NCI-H146 (cell line): ENCODE data around the gene TBC1D4.
"Not testable (repeated sequence)": the region's sequence is repeated elsewhere in the genome, so short reads cannot be mapped to it uniquely, and the experiment has no call there.

Source experiments
- DNase-seq: peaks from one replicate; lab custom pipeline; 2025; lab: John Stamatoyannopoulos, UW

TBC1D4 gene

DNA sequence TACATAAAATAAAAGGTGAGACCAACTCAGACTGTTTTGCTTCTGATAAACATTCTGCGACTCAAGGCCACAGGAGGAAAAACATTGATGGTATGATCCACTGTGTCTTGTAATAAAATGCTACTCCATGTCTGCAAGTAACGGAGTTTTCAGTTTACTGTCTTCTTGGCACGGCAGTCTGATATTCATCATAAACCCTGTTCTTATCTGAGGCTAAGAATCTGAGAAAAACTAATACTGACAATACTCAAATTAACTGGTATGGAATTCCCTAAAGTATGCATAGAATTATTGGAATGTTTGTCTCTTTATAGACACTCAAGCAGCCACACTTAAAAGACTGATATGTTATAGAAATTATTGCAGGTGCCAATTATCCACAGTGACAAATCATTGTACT, 125.5 kb downstream of the TBC1D4 start:
- no peak for DNase-seq

DNA sequence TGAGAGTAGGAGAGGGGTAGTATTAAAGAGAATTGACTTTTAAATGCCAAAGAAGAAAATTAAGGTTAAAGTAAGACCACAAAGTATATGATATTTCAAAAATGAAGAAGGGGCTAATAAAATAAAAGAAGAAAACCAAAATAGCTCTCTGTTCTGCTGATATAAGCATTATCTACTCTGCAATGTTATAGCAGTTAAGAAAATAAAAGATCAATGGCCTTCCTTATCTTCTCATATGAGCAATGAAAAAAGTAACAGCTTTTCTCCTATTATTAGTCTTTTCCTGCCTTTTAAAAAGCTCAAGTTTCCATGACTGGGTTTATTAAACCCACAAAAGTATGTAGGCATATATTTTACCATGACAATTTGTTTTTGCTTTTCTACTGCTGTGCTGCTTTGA, 126.4 kb downstream of the TBC1D4 start:
- DNase-seq, result no peak

DNA sequence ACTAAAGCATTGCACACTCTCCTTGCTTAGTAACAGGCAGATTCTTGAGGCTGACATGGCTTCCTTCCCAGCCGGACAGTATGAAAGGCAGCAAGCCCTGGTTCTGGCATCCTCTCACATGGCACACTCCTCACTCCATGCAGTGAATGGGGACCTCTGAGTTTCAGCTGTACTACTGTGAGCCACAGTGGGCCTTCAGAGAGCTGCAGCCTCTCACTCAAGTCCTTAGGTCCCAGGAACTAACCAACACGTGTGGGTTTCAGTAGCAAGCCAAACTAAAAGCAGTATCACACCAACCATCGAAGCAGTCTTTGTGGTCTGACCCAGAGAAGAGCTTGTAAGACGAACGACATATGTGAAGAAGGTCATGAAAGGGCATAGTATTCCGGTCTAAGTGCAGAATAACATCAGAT, 128.2 kb downstream of the TBC1D4 start:
- no peak for DNase-seq

DNA sequence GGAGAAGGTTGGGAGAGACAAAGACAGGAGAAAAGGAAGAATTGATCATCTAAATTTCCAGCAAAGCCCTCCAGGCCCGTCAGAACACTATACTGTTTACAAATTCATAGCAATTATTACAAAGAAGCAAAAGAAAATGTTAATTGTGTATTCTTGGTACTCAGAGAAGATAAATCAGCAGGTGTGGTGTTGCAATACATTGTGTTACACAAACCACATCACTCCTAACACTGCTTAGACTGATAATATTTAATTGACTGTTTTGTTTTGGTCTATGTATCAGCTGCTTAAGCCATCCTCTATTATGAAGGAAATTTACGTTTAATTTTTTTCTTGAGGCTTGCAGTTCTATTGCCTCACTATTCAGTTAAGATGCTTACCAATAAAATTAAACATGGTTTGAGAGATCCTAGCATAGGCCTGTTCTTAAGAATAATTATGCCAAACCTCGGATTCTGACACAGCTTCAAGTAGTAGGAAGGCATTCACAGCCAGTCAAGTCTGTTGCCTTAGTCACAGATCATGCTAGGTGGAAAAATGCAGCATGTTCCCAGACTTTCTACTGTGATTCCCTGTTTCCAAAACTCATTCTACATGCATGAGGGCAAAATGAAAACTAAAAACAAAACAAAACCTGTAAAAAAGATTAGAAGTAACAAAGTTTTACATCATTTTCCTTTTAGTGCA, 129.2 kb downstream of the TBC1D4 start:
- no peak for DNase-seq

DNA sequence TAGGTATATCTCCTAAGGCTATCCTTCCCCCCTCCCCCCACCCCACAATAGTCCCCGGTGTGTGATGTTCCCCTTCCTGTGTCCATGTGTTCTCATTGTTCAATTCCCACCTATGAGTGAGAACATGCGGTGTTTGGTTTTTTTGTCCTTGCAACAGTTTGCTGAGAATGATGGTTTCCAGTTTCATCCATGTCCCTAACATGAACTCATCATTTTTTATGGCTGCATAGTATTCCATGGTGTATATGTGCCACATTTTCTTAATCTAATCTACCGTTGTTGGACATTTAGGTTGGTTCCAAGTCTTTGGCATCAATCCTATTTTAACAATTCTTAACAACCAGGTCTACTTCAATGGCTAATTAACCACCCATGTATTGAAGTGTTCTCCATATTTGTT, 130.4 kb downstream of the TBC1D4 start:
- not testable (repeated sequence) for DNase-seq

DNA sequence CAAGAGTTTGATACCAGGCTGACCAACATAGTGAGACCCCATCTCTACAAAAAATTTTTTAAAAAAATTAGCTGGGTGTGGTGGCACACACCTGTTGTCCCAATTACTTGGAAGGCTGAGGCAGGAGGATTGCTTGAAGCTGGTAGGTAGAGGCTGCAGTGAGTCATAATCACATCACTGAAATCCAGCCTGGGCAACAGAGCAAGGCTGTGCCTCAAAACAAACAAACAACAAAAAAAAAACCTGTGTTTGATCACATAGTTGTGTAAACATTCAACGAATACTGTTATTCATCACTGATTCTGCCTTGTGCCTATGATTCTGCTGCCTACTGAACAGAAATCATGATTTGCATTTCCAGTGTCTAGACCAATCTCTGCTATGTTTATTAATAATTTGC, 134.0 kb downstream of the TBC1D4 start:
- DNase-seq, result no peak

DNA sequence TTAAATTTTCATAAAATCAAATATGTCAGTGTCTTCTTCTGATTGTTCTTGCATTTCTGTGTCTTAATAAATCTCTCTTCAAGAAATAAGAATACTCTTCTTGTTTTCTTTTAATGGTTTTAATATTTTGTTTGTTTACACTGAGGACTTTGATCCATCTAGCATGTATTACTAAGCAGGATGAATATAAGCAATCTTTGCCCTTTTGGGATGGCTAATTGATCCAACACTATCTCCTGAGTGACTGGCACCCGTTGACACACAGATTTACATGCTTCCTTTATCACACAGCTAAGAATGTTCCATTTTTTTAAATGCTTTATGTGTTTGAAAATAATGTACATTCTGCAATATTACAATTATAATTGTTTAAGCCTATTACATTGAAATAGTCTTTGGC, 134.5 kb downstream of the TBC1D4 start:
- DNase-seq, result no peak

DNA sequence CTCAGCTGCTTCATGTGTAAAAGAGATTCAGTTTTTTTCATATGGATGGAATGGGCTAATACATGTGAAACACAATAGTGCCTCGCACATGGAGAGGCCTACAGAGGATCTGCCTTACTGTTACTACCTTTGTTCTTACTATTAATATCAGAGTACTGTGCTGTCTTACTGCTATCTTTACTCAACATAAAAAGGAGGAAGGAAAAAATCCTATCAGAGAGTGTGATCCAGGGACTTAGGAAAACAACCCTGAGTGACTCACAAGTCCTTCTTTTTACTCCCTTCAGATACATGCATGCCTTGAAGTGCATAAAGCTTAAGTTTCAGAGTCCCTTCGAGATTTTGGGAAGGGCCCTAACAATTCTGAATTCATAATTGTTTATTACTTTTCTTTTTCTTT, 136.8 kb downstream of the TBC1D4 start:
- DNase-seq, result no peak

DNA sequence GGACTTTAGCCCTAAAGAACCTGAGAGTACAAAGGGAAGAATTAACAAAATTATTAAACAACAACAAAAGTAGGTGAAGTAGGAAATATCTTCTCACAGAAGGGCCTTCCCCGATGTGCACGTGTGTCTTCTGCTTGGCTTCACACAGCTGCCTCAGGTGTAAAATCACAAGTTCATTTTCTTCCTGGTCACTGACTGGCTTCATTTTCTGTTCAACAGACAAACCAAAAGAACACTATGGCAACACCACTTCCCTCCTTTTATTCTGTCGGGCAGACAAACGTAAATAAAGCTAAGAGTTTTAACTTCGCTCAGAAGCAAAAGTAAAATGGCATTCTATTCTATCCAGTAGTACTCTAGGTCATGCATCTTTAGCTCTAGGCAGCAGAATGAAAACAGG, 140.9 kb downstream of the TBC1D4 start:
- no peak for DNase-seq

DNA sequence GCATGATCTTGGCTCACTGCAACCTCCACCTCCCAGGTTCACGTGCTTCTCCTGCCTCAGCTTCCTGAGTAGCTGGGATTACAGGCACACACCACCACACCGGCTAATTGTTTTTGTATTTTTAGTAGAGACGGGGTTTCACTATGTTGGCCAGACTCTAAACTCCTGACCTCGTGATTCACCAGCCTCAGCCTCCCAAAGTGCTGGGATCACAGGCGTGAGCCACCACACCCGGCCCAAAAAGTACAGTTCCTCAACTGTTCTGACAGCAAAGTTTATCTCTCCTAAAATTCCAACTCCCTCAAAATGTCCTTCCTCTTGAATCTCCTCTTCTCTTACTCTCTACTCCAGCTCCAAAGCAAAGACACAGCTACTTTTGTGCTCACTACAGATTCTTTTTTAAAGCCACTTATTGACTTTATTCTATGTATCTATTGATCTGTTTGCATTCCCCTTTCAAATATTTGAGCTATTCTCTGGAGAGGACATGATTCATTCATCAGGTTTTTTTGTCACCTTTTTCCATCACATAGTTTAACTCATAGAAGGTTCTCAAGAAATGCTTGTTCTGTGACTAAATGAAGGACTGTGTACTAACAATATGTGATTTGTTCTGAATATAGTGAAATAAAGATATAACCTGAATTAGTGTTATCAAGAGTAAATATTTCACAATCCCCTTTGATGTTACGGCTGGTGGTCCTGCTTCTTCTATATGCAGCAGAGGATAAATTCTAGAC, 142.2 kb downstream of the TBC1D4 start:
- peak; percentile 56 for DNase-seq

DNA sequence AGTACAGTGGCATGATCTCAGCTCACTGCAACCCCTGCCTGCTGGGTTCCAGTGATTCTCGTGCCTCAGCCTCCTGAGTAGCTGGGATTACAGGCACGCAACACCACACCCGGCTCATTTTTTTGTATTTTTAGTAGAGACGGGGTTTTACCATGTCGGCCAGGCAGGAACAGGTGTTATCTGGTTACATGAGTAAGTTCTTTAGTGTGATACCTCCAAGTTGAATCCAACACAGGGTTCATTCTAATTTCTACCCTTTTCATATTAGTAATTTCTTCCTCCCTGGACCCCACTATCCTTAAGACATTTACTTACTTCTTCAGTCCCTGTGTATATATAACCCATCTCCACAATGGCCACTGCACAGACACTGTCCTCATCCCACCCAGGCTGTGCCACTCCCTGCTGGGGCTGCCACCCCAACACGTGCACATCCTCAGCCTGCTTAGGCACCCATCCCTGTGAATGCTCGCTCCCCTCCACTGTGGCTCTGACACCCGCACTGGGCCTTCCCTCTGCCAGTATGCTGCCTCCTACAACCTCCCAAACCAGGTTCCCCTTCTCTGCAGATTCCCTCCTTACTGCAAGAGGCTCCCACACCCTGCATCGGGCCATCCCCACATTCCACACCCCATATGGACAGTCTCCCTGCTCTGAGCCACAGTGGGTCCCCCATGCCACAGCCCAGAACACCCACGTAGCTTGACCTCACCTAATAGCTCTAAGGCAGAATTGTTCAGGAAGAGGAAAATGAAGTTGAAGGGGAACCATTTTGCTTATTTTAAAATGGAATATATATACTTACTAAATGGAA, 147.1 kb downstream of the TBC1D4 start:
- DNase-seq, result no peak

DNA sequence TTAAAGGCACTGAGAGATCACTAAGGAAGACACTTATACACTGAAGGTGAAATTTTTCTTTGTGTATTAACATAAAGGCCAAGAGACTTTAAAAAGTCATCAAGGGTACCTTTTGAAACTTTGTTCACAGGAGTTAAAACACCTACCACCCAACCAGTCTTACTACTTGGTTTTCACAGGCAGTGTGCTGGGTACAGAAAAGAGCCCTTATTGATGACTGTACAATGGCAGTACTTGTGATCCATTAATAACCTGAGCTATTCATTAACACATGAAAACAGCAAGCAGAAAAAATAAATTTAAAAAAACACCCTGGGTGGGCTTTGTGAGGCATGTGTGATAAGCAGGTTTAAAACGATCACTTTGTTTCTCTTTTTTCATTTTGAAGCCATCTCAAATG, 148.9 kb downstream of the TBC1D4 start:
- DNase-seq, result no peak

DNA sequence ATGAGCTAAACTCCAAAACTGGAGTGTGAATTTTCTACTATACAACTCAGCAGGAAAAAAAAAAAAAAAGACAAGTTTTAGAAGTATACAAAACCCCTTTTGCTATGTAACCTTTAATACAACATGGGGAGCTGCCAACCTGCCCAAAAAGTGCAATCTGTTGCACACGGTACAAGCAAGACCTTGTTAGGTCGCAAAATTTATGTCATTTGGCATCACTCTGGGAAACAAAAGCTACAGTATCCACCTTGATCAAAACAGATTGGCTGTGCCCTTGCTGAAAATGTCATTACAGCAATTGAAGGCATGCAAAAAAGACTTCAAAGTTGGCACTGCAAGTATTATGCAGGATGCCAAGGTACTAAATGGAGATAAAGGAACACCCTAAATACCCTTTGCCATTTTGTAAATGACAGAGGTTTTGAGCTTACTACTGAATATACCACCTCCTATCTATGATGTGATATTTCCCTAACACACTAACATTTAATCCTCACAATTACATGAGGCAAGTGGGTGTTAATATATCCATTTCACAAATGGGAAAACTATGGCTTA, 150.1 kb downstream of the TBC1D4 start:
- no peak for DNase-seq

DNA sequence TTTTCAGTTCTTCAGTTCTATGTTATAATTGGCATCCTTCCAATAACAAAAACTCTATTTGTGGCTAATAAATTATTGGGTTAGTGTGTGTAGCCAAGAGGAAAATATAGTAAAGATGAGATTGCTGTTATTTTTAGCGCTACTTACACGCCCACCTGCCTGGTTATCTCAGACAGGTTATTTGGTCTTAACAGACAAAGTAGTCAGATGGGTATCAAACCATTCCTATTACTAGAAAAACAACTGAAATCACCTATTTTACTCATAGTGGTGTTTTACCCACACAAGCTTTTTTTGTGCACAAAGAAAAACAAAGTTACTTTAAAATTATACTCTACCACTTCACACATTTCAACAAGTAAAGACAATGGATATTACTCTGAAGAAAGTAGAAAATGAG, 151.2 kb downstream of the TBC1D4 start:
- no peak for DNase-seq

DNA sequence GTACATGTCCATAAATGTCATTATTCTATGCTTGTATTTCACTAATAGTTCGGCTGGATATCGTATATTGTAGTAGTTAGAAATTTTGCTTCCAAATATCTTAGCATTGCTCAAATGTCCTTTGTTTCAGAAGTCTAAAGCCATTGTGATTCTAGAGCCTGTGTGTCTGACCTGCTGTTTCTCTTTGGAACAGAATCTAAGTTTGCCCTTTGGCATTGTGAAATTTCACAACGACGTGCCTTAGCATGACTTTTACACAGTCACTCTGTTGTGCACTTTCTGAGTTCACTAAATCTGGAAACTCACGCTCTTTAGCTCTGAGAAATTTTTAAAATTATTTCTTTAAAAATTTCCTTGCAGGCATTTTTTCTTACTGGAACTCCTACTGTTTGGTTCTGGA, 152.2 kb downstream of the TBC1D4 start:
- DNase-seq, result no peak

DNA sequence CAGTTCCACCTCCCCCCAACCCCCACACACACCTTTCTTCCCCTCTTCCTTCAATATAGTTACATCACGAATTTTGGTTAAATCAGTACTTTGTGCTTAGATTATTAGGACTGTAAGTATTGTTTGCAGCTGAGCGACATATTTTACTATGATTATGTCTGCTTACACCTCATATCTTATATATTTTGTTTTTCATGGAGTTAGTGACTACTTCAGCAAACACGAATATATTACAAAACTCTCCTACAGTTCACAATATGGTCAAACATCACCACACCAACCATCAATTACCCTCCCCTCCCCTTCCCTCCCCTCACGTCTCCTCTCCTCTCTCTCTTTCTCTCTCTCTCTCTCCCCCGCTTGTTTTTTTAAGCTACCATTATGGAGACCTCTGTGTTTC, 152.9 kb downstream of the TBC1D4 start:
- no peak for DNase-seq

DNA sequence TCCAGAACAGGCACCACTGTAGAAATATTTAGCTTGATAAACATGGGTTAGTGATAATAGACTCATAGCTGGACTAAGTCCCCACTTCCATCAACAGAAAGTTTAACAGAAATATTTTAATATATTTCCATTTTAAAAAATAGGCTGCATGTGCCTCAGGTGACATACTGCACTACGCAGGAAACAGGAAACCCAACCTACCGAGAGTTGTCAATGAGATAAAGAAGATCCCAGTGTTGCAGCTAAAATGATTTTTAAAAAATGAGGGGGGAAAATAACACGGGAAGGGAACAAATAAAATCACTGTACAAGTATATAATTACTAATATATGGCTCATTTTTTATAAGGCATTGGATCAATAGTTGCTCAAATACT, 154.8 kb downstream of the TBC1D4 start:
- DNase-seq, result no peak

DNA sequence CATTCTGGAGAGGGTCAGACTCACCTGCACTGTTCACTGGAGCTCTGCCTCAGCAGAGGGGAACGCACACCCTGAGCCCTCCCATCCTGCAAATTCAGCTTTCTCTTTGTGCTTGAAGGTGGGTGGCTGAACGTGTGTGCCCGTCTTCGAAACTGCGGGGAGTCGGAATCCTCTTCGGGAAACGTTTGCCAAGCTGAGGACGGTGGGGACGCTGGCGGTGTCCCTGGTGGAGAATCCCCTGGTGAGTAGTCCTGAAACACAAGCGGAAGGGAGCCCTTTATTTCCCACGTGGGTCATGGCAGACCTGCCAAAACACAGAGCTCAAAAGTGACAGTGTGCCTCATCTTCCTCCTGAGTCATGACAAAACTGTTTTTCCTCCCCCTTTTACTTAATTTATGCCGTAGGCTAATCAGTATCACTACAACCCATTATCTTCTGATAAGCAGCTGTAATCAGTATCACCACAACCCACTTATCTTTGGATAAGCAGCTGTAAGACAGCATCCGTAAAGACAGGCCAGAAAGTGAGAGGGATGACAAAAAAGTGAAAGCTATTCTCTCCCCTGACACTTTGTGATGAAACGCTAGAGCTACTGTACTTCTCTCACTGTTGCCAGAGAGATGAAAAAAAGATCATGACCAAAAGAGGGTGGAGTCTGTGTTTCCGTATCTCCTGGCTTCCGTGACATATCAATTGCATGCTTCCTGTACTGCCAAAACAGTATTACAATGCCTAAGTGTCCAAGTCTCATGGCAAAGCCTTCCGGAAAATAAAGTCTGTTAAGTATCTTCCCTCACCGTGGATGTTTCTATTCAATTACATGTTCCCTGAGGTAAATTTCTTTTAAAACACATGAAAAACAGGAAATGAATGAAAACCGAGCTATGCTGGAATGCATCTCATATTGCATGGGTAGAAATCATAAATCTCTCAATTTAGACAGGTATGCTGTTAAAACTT, 155.5 kb downstream of the TBC1D4 start:
- DNase-seq, result no peak

DNA sequence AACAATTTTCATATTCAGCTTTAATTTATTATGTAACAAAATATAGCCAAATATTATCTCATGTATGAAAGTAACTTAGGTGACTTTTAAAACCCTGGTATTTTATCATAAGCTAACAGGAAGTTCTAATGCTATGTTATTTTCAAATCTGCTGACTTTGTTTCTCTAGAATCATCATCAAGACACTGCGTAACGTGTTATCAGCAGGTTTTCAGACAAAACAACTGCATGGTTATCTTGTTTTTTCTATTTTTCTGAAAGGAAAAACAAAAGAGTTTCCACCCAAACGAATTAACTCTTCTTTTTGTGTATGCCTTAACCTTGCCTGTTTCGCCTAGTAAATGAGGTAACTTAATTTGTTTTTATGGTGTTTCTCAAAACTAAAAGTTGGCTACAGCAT, 156.3 kb downstream of the TBC1D4 start:
- DNase-seq, result no peak

DNA sequence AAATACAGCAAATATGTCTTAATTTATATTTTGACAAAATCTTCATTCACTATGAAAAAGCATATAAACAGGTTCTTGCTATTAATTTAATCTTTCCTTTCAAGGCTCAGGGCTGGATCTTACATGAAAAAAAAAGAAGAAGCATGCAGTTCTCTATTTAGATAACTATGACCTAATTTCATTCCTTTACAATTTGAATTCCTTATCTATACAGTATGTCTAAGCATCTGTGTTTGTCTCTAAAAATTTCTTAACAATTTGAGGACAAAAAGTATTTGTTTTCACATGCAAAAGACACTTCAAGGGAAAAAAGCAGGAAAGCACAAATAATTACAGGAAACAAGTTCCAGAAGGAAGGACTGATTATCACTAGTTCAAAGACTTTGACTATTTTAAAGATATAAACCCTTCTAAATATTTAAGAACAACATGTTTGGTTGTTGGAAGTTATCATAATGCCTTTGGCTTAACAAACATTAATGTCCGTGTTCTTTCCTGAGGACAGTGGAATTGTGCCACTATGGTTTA, 157.5 kb downstream of the TBC1D4 start:
- no peak for DNase-seq

DNA sequence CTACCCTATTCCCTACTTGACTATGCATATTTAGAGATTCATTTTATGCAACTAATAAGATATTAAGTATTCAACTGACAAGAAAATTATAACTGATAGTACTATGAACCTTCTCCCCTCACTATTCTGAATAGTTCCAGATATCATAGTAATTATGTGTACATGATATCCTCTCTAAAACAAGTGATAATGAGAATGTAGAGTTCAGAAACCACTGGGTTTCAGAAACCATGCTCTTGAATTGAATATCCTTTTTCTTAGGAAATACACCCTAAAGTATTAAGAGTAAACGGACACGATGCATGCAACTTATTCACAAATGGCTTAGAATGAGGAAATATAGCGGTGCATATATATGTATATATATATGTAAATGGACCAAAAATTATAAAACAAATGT, 160.9 kb downstream of the TBC1D4 start:
- no peak for DNase-seq
